ENCODE results near the gene ASPSCR1. TPM values are rescaled to one million over a fixed set of nuclear protein-coding genes. Genes with fewer than 3 reads are reported as not detected.

ASPSCR1 gene
- total and polyA plus RNA-seq, 2 of the 13 experiments (the other 11 are each of a cell fraction or from before 2014, with no cell fraction given): 274 to 314 TPM

GRCh38 chr17:82018152-82018988 lies 40.9 kb downstream of the ASPSCR1 start (continued):
- no peak; the same call in 1 of the 2 replicates for TF ChIP-seq ZBTB4 (CRISPR knock-in tag; IDR thresholded peaks at IDR 0.05; ENCODE audit: borderline replicate concordance)
- no peak for TF ChIP-seq ZNF281 (CRISPR knock-in tag; IDR thresholded peaks at IDR 0.05; ENCODE audit: borderline replicate concordance)
- no peak for TF ChIP-seq HINFP (CRISPR knock-in tag; IDR thresholded peaks at IDR 0.05; ENCODE audit: low read depth)
- no peak for TF ChIP-seq LCORL (IDR thresholded peaks at IDR 0.05)
- TF ChIP-seq LCORL (CRISPR knock-in tag; IDR thresholded peaks at IDR 0.05): no peak
- no peak for TF ChIP-seq RCOR2 (CRISPR knock-in tag; IDR thresholded peaks at IDR 0.05)
- TF ChIP-seq ZNF83 (CRISPR knock-in tag; IDR thresholded peaks at IDR 0.05; ENCODE audit: borderline replicate concordance): no peak
- no peak for TF ChIP-seq DMAP1 (CRISPR knock-in tag; IDR thresholded peaks at IDR 0.05)
- no peak for TF ChIP-seq JUNB (CRISPR knock-in tag; IDR thresholded peaks at IDR 0.05; ENCODE audit: borderline replicate concordance)
- 0 out of 2 replicates have a peak, but pooled peaks have one; percentile 10 for TF ChIP-seq PCBP1 (IDR thresholded peaks at IDR 0.05; ENCODE audit: borderline replicate concordance, low read depth, low read length)
- no peak for TF ChIP-seq ZNF251 (CRISPR knock-in tag; IDR thresholded peaks at IDR 0.05)
- TF ChIP-seq FOXJ3 (CRISPR knock-in tag; IDR thresholded peaks at IDR 0.05; ENCODE audit: borderline replicate concordance): no peak
- no peak for TF ChIP-seq ZNF607 (CRISPR knock-in tag; IDR thresholded peaks at IDR 0.05; ENCODE audit: borderline replicate concordance)
- no peak for TF ChIP-seq HOXA9 (CRISPR knock-in tag; IDR thresholded peaks at IDR 0.05; ENCODE audit: borderline replicate concordance)
- no peak; the same call in 1 of the 2 replicates for TF ChIP-seq MAX (IDR thresholded peaks at IDR 0.05)
- no peak for TF ChIP-seq ZBTB21 (CRISPR knock-in tag; IDR thresholded peaks at IDR 0.05)
- TF ChIP-seq DNMT3B (CRISPR knock-in tag; conservative IDR thresholded peaks at IDR 0.05): no peak
- no peak for TF ChIP-seq IRF2 (CRISPR knock-in tag; IDR thresholded peaks at IDR 0.05)
- TF ChIP-seq TFDP1 (CRISPR knock-in tag; IDR thresholded peaks at IDR 0.05; ENCODE audit: borderline replicate concordance): no peak
